T-helper 1 cell (primary cell): ENCODE data around the gene TNXB.
"Not testable (repeated sequence)": the region's sequence is repeated elsewhere in the genome, so short reads cannot be mapped to it uniquely, and the experiment has no call there.

ENCODE experiments used
- DNase-seq, 5 donors: peaks; one replicate each; pipeline ENCODE4 v3.0.0-alpha.2; 2012 to 2020

The TNXB gene

DNA sequence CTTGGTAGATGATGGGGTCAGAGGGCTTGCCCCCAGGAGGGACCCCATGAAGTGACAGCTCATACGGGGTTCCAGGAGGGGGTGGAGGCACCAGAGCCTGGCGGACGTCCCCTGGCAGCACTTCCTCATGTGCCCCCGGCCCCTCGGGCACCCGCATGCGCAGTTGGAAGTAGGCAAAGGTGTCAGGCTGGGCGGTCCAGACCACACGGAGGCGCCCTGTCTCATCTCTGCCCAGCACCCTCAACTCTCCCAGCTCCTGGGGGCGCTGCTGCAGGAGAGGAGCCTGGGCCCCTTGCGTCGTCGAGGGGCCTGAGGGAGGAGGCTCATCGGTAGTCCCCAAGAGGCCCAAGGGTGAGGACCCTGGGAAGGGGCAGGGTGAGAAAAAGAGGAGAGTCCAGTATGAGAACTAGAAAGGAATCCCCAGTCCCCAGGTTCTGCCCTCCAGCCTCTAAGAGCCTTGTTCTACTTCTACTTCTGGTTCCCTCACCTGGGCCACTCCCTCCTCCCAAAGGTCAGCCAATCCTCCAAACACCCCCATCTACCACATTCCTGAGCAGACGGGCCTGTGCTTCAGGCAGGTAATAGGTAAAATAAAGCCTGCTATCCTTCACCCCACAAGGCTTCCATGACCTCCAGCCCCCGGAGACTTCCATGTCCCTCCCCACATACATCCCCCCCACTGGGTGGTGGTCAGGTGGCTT lies 23.2 kb downstream of the TNXB start:
- DNase-seq: no peak

DNA sequence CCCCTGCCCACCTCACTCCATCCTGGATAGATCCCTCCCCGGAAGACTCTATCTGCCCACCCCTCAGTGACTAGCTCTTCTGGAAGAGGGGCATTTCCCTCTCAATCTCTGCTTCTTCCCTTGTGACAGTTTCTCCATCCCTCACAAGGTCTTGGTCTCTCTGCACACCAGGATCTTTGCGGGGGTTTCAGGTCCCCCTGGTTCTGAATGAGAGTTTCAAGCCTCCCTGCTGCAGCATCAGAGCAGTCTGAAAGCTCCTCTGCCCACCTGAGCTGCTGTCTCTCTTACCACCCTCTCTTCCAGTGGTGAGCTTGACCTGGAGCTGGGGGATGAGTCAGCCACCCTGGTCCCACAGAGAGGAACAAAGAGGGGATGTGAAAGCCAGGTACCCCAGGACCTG lies 24.4 kb downstream of the TNXB start:
- no peak for DNase-seq

DNA sequence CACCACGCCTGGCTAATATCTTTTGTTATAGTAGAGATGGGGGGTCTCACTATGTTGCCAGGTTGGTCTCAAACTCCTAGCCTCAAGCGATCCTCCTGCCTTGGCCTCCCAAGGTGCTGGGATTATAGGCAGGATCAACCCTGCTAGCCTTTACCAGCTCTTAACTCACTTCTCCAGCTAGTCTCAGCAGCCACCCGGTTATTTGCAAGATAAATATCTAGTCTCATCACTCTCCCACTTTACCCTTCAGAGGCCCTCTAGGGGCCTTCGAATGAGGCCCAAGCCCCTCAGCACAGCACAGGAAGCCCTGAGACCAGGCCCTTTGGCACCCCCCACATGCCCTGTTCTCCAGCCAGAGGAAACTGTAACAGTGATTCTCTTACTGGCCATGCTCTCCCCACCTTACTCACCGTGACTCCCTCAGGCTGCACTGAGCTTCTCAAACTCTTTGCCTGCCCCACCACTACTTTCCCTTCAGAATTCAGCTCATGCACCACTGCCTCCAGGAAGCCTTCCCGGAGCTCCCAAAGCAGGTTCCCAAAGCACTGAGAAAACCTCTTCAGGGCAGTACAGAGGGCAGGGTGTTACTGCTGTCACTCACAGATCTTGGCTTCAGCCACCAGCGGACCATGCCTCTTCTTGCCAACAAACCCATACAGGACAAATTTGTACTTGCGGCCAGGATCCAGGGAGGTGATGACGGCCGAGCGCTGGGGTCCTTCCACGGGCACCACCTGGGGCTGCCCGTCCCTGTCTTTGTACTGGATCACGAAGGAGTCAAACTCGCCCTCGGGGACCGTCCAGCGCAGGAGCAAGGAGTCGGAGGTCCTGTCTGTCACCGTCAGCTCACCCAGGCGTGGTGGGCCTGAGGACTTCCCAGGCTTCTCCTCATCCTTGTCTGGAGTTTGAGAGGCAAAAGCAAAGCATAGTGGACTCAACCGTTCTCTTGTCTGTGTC lies 25.0 kb downstream of the TNXB start:
- DNase-seq: no peak

DNA sequence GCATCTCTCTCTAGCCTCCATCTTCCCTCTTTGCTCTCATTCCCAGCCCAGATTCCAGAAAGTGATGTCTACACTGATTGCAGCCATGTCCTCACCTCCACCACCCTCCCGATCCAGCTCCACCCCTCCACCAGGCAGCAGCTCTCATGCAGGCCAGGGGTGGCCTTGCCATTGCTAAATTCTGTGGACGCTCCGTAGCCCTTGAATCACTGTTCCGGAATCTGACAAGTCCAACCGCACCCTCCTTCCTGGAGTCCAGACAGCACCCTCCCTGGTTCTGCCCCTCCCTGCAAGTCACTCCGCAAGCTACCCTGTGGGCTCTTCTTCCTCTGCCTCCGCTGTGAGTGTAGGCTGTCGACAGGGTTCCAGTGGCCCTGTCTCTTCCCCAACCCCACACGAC lies 26.2 kb downstream of the TNXB start:
- no peak for DNase-seq

DNA sequence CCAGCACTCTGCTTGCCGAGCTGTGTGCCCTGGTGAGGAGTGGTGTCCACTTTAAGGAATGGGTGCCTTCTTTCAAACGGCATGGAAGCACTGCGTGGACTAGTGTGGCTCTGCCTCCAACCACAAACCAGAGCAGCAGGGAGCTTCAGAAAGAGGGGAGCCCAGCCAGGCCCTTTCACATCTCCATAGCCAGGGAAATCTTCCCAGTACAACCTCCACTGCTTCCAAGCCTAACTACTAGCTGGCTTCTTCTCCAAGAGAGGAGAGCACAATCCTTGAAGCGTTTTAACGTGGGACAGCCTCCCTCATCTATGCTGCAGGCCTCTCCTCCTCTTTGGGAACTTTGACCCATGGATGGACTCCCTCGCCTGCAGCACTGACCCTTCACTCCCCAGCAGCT lies 26.7 kb downstream of the TNXB start:
- DNase-seq: no peak

DNA sequence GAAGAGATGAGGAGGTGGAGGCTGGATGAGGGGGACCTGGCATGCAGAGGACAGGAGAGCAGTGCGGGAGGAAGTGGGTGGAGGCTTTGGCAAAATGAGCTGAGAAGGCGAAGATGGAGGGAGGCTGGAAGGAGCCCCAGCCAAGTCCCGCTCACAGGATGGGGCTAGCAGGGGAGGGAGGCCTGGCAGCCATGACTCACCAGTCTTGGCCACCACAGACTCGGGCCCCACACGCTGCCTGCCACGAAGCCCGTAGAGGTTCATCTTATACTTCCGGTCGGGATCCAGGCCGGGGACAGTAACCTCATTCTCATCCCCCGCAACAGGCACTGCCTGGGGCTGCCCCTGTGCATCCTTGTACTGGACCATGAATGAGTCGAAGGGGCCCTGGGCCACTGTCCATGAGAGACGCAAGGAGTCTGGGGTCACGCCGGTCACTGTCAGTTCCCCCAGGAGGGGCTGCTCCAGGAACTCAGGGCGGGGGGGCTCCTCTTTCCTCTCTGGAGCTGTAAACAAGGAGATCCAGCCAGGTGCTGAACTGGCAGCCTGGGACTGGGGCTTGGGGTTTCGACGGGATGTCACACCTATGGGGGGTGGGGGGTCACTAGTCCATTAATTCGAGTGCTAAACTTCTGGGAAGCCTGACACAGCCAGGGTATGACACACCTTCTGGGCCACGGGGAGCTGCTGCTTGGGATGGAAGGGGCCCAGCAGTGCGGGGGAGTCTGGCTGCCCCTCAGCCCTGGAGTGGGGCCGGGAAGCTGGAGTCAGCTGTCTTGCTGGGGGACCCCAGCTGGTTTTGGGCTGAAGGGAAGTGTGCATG lies 27.8 kb downstream of the TNXB start:
- no peak for DNase-seq

DNA sequence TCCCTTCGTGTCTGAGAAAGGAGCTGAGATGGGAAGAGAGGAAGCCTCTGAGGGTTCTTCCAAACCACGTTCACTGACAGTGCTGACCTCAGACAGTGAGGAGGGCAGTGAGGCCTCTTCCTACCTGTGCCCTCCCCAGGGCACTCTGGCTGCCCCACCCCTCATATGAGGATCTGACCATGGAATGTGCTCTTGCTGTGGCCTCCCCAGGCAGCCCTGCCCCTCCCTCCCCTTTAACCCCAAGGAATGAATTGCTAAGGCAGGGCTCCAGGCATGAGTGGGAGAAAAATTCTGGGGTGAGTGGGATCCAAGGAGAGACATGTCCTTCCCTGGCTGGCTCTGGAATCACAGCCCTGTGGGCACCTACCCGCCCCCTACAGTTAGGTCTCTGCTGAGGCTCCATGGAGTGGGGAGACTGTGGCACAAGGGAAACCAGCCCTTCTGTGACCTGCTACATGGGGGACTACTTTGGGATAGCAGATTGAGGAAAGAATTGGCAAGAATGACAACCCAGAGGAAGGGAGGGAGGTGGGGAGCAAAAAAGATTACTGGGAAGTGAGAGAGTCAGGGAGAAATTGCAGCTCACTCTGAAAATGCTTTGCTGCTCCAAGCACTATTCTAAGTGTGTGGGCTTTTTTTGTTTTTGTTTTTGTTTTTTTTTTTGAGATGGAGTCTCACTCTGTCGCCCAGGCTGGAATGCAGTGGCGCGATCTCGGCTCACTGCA lies 29.4 kb downstream of the TNXB start:
- no peak for DNase-seq

DNA sequence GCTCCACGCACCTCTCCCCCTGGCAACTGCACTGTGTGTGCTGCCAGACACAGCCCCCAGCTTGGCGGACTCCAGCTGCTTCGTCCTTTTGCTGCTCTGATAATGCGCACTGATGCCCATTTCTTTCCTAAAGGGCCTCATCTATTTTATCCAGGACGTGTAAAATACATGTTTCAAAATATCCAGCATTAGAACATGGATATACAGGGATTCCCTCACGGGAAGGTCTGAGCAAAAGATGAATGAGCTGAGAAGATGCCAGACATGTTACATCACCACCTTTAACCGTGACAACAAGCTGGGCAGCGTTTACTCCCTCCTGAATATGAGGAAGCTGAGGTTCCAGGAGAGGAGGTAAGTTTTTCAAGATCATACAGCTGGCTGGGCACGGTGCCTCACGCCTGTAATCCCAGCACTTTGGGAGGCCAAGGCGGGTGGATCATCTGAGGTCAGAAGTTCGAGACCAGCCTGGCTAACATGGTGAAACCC lies 32.8 kb downstream of the TNXB start:
- no peak for DNase-seq

DNA sequence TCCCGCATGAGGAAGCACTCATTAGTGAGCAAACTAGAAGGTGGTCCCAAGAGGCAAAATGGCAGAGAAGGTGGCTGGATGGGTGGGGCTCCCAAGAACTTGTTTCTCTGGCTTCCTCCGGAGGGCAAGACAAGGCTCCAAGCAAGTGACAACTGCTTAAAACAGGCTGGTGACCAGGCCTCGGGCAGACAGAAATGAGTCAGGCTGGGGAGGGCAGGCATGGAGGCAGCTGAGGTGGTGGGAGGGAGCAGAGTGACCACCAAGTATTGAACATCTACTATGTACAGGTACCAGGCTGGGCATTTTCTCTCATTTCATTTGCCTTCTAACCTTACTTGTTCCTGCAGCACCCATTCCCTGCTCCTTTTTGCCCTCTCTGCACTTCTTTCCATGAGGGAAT lies 33.4 kb downstream of the TNXB start:
- no peak for DNase-seq

DNA sequence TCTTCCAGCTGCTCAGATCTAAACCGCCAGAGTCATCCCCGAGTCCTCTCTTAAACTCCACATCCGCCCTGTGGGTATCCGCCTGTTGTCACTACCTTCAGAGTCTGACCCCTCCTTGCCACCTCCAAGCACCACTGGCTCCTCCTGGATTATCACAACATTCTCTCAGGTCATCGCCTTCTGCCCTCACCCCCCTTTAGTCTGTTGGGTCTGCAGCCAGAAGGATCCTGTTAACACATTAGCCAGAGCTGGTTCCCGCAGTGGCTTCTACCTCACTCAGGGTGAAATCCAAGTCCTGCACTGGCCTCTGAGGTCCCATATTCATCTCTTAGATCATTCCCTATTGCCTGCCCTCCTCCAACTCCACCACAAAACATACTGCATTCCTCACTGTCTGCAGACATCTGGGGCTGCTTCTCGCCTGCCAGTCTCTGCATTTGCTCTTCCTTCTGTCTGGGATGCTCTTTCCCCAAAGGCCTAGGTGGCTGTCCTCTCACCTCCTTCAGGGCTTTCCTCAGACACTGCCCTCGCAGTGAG lies 34.1 kb downstream of the TNXB start:
- DNase-seq: no peak

DNA sequence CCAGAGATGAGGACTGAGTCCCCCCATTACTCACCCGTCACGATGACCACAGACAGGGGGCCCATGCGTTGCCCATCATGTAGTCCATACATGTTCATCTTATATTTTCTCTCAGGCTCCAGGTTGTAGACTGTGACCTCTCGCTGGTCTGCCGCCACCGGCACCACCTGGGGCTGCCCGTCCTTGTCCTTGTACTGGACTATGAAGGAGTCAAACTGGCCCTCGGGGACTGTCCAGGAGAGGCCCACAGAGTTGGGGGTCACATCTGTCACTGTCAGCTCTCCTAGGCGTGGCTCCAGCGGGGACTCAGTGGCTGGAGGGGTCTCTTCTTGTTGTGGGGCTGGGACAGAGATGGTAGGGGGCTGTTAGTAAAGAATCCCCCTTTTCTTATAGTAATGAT lies 35.5 kb downstream of the TNXB start:
- DNase-seq: no peak

DNA sequence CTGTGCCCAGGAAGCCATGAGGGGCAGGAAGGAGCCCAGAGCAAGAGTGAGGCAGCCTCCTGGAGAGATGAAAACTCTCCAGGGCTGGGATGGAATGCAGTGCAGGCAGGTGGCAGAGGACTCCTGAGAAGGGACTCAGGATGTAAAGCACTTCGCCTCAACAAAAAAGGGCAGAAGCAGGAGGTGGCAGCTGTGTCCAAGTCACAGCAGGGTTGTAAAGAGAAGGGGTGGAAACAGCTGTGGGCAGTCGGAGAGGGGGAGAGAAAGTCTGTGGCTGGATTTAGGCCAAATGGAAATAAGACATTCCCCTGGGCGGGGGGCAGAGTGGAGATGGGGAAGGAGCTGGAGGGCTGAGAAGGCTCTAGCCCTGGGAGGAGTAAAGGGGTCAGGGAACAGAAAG lies 36.0 kb downstream of the TNXB start:
- no peak for DNase-seq

DNA sequence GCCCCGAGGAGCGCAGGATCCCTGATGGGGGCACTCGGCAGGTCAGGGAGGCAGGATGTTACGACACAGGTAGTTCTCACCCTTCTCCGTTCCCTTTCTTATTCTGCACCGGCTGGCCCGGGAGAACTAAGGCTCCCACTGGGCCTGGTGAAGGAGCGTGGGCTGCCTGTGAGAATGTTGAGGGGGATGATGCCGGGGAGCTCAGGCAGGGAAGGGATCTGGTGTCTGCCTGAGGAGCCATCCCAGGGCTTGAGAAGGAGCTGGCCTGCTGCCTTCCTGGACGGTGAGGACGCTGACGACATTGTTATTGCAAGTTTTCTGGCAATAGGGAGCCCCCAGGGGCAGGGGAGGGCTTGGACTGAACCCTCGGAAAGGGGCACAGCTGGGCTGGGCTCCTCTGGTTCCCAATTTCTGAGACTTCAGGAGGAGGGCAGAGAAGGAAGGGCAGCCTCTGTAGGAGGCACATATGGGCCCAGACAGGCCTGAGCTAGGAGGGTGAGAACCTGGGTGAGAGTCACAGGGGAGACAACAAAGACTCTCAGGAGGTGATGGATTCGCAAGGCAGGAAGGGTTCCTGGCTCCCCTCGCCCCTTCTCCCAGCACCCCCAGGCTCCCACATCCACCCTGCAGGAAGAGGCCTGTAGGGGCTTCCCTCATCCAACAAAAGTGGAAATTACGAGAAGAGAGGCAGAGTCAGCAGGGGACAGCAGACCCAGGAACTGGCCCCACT lies 38.2 kb downstream of the TNXB start:
- DNase-seq: no peak

DNA sequence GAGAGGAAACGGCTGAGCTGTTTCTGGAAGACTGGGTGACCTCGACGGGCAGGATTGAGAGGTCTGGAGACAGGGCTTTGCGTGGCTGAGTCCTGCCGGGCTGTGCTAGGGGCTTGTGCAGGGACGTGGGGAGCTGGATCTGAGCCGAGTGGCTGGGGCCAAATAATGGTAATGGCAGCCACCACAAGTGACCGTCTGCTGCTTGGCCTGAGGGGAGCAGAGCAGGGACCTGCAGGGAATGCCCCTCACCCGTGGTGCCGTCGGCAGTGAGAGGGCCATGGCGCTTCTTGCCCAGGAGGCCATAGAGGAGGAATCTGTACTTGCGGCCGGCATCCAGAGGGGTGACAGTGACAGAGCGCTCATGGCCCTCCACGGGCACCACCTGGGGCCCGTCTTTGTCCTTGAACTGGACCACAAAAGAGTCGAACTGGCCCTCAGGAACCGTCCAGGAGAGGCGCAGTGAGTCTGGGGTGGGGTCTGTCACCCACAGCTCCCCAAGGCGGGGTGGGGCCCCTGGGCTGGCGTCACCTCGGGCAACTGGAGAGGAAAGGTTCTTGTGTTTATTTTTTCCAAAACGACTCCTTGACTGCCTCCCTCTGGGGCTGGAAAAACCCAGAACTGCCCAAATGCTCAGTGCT lies 39.1 kb downstream of the TNXB start:
- no peak for DNase-seq

DNA sequence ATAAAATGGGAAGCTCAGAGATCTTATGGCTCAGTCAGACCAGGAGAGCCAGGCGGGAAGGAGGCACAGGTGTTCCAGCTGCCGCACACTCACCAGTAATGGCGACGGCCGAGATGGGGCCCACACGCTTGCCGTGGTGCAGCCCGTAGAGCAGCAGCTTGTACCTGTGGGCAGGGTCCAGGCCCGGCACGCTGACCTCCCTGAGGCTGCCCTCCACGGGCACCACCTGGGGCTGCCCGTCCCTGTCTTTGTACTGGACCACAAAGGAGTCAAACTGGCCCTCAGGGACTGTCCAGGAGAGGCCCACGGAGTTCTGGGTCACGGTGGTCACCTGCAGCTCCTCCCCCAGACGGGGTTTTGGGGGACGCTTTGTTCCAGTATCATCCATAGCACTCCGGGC lies 39.7 kb downstream of the TNXB start:
- no peak for DNase-seq

DNA sequence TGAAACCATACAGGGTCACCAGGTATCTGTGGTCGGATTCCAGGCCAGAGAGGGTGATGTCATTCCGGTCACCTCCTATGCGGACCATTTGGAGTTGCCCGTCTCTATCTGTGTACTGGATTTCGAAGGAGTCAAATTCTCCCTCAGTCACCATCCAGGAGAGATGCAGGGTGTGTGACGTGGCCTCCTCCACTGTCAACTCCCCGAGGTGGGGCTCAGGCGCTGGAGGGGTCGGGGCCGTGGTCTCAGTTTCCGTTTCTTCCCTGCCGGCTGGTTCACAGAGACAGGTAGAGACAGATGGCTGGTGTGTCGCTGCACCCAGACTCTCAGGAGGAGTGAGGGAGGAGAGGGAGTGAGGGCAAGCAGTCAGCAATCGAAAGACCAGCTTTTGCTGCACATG lies 40.3 kb downstream of the TNXB start:
- no peak for DNase-seq

DNA sequence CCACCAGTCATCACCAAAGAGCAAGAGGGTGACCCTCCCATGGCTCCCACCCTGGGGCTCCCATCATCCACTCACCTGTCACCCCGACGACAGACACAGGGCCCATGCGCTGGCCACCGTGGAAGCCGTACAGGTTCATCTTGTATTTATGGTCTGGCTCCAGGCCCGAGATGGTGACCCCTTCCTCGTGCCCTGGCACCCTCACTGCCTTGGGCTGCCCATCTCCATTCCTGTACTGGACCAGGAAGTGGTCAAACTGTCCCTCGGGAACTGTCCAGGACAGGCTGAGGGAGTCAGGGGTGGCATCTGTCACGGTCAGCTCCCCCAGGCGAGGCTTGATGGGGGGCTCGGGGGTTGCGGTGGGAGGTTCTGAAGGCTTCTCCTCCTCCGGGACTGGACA lies 40.8 kb downstream of the TNXB start:
- not testable (repeated sequence) for DNase-seq

DNA sequence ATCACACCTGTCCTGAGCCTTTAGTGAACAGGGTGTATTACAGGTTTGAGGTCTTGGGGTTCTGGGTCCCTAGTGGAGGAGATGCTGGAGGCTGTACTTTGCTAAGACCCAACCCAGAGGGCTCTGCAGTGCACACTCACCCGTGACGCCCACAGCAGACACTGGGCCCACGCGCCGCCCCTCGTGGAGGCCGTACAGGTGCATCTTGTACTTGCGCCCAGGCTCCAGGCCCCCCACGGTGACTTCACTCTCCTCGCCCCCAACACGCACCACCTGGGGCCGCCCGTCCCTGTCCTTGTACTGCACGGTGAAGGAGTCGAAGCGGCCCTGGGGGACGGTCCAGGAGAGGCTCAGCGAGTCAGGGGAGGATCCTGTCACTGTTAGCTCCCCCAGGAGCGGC lies 41.6 kb downstream of the TNXB start:
- DNase-seq: not testable (repeated sequence)

DNA sequence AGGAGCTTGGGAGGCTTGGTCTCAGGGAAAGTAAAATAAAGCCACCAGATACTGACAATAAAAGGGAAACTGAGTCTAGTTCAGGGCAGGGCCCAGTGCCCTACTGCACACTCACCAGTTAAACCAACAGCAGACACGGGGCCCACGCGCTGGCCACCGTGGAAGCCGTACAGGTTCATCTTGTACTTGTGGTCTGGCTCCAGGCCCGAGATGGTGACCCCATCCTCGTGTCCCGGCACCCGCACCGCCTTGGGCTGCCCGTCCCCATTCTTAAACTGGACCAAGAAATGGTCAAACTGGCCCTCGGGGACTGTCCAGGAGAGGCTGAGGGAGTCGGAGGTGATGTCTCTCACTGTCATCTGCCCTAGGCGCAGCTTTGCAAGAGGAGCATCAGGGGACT lies 44.4 kb downstream of the TNXB start:
- no peak for DNase-seq

DNA sequence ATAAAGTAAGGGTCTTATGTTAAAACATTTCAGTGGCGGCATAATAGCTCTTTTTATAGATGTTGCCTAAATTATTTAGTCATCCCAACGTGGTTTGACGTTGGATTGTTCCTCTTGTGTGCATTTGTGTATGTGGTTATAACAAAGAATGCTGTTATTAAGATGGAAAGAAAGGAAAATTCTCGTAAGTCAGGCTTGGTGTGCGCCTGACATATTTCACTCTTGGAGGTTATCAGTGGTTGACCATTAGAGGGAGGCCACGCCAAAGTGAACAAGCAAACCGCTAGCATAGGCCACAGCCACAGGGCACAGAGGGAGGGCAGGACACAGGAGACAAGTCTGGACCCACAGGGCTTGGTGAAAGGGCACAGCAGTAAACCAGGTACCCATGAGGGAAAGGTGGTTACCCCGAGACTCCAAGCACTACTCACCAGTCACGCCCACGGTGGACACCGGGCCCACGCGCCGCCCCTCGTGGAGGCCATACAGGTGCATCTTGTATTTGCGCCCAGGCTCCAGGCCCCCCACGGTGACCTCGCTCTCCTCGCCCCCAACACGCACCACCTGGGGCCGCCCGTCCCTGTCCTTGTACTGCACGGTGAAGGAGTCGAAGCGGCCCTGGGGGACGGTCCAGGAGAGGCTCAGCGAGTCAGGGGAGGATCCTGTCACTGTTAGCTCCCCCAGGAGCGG lies 48.0 kb downstream of the TNXB start:
- no peak for DNase-seq
